Measurements from ENCODE around the gene CA10.

CA10 gene

GRCh38 chr17:51947160-51947735 lies 211.3 kb downstream of the CA10 start:
- DNase-seq (ENCODE audit: low spot score): no peak

- DNase-seq (ENCODE audit: low spot score): no peak
These were observed 212.2 kb downstream of the CA10 start for GRCh38 chr17:51946311-51946710.

- DNase-seq (ENCODE audit: low spot score): no peak
These were observed 217.2 kb downstream of the CA10 start for GRCh38 chr17:51941272-51941671.

GRCh38 chr17:51937264-51937663 lies 221.2 kb downstream of the CA10 start:
- DNase-seq (ENCODE audit: low spot score): no peak

- DNase-seq (ENCODE audit: low spot score): no peak
These were observed 223.0 kb downstream of the CA10 start for GRCh38 chr17:51935477-51935876.

- no peak for DNase-seq (ENCODE audit: low spot score)
These were observed 224.9 kb downstream of the CA10 start for GRCh38 chr17:51933647-51934046.

GRCh38 chr17:51926448-51926847 lies 232.1 kb downstream of the CA10 start:
- peak; percentile 65 for DNase-seq (ENCODE audit: low spot score)

- DNase-seq (ENCODE audit: low spot score): no peak
These were observed 237.0 kb downstream of the CA10 start for GRCh38 chr17:51921500-51921899.

- DNase-seq (ENCODE audit: low spot score): no peak
These were observed 243.9 kb downstream of the CA10 start for GRCh38 chr17:51914577-51914976.

- peak; percentile 72 for DNase-seq (ENCODE audit: low spot score)
These were observed 244.9 kb downstream of the CA10 start for GRCh38 chr17:51913491-51914205.

- DNase-seq (ENCODE audit: low spot score): no peak
These were observed 245.6 kb downstream of the CA10 start for GRCh38 chr17:51912939-51913338.

GRCh38 chr17:51911237-51911636 lies 247.3 kb downstream of the CA10 start:
- DNase-seq (ENCODE audit: low spot score): no peak

GRCh38 chr17:51909971-51910370 lies 248.5 kb downstream of the CA10 start:
- no peak for DNase-seq (ENCODE audit: low spot score)

- DNase-seq (ENCODE audit: low spot score): peak; percentile 64
These were observed 249.5 kb downstream of the CA10 start for GRCh38 chr17:51908841-51909537.

- DNase-seq (ENCODE audit: low spot score): peak; percentile 75
These were observed 251.5 kb downstream of the CA10 start for GRCh38 chr17:51907041-51907440.

- DNase-seq (ENCODE audit: low spot score): no peak
These were observed 254.1 kb downstream of the CA10 start for GRCh38 chr17:51904379-51904778.

GRCh38 chr17:51901242-51901641 lies 257.3 kb downstream of the CA10 start:
- DNase-seq (ENCODE audit: low spot score): no peak

- no peak for DNase-seq (ENCODE audit: low spot score)
These were observed 266.6 kb downstream of the CA10 start for GRCh38 chr17:51891936-51892335.

GRCh38 chr17:51890710-51891109 lies 267.8 kb downstream of the CA10 start:
- DNase-seq (ENCODE audit: low spot score): peak; percentile 50

- DNase-seq (ENCODE audit: low spot score): peak; percentile 62
These were observed 269.7 kb downstream of the CA10 start for GRCh38 chr17:51888816-51889215.

- peak; percentile 87 for DNase-seq (ENCODE audit: low spot score)
These were observed 281.5 kb downstream of the CA10 start for GRCh38 chr17:51876986-51877385.

GRCh38 chr17:51873302-51873701 lies 285.2 kb downstream of the CA10 start:
- no peak for DNase-seq (ENCODE audit: low spot score)

GRCh38 chr17:51869387-51869786 lies 289.1 kb downstream of the CA10 start:
- DNase-seq (ENCODE audit: low spot score): no peak
